Testis (tissue), 3 donors: ENCODE results near the gene ARHGEF9. TPM values are rescaled to one million over a fixed set of nuclear protein-coding genes. Genes with fewer than 3 reads are reported as not detected.

ENCODE experiments used
- DNase-seq: peaks from one replicate; pipeline ENCODE4 v3.0.0-alpha.2; 2019
- H3K27ac ChIP-seq, 2 donors: fragments of 200-600 bp; sonication (generic); one replicate each; pipeline ENCODE4 v1.5.1; 2019
- H3K27me3 ChIP-seq: fragments of 200-600 bp; sonication (generic); one replicate; pipeline ENCODE4 v1.5.1; 2019
- H3K36me3 ChIP-seq: fragments of 200-600 bp; sonication (generic); one replicate; pipeline ENCODE4 v1.5.1; 2017; ENCODE audit warnings: low read depth; ENCODE audit errors: missing control alignments
- H3K4me1 ChIP-seq: fragments of 200-600 bp; sonication (generic); one replicate; pipeline ENCODE4 v1.5.1; 2019
- H3K4me3 ChIP-seq, 2 donors: fragments of 200-600 bp; sonication (generic); one replicate each; pipeline ENCODE4 v1.5.1; 2017 to 2019
- H3K9me3 ChIP-seq: fragments of 200-600 bp; sonication (generic); one replicate; pipeline ENCODE4 v1.5.1; 2017
- POLR2A ChIP-seq: fragments of 450-650 bp; IDR thresholded peaks from one replicate; pipeline ENCODE4 v1.6.1; 2017; ENCODE audit warnings: antibody characterized with exemption, mild to moderate bottlenecking, moderate library complexity
- WGBS, 2 donors: methylation state at CpG; one replicate each; pipeline ENCODE4 v1.1.5; 2018; 5-methylcytosine and 5-hydroxymethylcytosine counted together
- intact Hi-C: fragments of 100-400 bp; cut with DNase I; formaldehyde crosslinking; loops from one replicate; pipeline ENCODE4 v1.15.1; 2023; ENCODE audit warnings: low total_unique reads
- polyA plus RNA-seq: library from polyadenylated mRNA; stranded (reverse); fragments of 350-450 nt; fragmentation: Illumina TruSeq; extraction: RNeasy Lipid Tissue Mini Kit (QIAGEN cat#74804); gene quantifications from one replicate; pipeline ENCODE4 v1.2.3, GENCODE V29; 2014; ENCODE audit warnings: low read depth, low replicate concordance; ENCODE audit not compliant: insufficient read depth
- total RNA-seq, 2 donors: library from RNA; depleted of rRNA; stranded (reverse); fragments of >200 nt; gene quantifications; one replicate each; pipeline ENCODE4 v1.2.3, GENCODE V29; 2016
- TF ChIP-seq, protein P1 (sequence below), 3 experiments: fragments of 450-650 bp in 2 of 3; fragments of 200-600 bp in 1 of 3; sonication (generic) in 1 of 3; IDR thresholded peaks; one replicate each; pipeline ENCODE4 v1.5.1; 2016 to 2019; ENCODE audit warnings: antibody characterized with exemption in 3 of 3, mild to moderate bottlenecking in 2 of 3, moderate library complexity in 1 of 3

ARHGEF9 gene
- total and polyA plus RNA-seq, 3 donors from 2014 or later: 9.6 to 18.1 (median 13.1) TPM

DNA sequence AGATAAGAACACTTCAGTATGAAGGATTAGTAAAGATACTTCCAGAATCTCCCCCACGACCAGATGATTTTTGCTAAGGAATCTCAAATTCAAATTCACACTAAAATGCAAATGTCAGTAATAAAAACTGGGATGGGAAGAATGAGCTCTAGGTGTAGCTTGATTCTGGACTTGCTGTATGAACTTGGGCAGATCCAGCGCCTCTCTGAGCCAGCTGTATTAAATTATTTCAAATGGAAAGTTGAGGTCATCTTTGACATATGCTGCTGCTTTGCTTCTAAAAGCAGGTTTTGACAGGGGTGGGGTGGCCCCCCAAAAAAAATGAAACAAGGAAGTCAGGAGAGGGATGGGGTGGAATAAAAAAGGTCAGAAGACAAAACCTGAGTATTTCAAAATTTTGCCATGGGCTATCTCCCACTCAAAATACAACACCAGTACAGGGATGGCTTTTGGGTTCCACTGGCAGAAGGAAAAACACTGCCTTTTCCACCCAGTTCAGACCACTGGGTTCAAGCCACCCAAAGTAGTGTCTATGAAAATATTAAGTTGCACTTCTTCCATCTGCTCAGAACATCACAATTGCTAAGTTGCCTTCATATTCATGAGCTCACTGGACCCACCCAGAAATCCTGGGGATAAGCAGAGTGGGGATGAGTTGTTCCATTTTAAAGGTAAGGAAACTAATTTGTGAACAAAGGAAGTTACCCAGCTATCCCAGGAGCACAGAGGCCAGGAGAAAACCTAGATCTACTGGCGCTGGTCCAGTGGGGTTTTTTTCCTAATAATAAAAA, 47.7 kb downstream of the ARHGEF9 start:
- H3K4me1 ChIP-seq: no peaks in the 10 kb centered on the region
- DNase-seq: no peak
- 93 to 95% methylated on average over 3 of the region's 3 CpGs for WGBS, 2 donors
- no peak overlapping the region for H3K27ac ChIP-seq
- no peaks in the 10 kb centered on the region for H3K27me3 ChIP-seq
- H3K36me3 ChIP-seq: no peaks in the 10 kb centered on the region
- no peak overlapping the region for H3K4me3 ChIP-seq
- intact Hi-C loops: no loop called here
- no peaks in the 10 kb centered on the region for H3K9me3 ChIP-seq
- TF ChIP-seq, protein P1, sequence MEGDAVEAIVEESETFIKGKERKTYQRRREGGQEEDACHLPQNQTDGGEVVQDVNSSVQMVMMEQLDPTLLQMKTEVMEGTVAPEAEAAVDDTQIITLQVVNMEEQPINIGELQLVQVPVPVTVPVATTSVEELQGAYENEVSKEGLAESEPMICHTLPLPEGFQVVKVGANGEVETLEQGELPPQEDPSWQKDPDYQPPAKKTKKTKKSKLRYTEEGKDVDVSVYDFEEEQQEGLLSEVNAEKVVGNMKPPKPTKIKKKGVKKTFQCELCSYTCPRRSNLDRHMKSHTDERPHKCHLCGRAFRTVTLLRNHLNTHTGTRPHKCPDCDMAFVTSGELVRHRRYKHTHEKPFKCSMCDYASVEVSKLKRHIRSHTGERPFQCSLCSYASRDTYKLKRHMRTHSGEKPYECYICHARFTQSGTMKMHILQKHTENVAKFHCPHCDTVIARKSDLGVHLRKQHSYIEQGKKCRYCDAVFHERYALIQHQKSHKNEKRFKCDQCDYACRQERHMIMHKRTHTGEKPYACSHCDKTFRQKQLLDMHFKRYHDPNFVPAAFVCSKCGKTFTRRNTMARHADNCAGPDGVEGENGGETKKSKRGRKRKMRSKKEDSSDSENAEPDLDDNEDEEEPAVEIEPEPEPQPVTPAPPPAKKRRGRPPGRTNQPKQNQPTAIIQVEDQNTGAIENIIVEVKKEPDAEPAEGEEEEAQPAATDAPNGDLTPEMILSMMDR (IDR thresholded peaks at IDR 0.05): no peak
- TF ChIP-seq POLR2A: no peak

DNA sequence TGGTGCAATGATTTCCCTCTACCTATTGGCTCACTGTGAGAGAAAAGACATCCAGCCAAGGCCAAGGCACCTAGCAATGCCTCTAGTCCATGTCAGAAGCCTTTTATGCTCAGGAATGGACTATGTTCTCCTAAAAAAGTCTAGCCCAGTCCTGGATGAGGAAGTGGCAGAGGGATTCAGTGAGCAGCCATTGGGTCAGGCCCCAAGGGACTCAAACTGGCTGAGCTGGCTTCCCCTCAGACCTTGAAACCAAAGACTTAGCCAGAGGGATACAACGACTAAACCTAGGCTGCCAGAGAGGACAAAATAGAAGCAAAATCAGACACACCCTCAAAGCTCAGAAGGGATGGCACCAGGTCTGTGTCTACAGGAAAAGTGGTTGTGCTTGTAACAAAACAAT, 49.1 kb downstream of the ARHGEF9 start:
- TF ChIP-seq, protein P1 (IDR thresholded peaks at IDR 0.05): no peak
- no peak for TF ChIP-seq POLR2A
- Histone ChIP-seq H3K27ac (no peak overlapping the region), H3K4me3 (no peak overlapping the region), H3K9me3 (no peaks in the 10 kb centered on the region), H3K36me3 (no peaks in the 10 kb centered on the region), H3K27me3 (no peaks in the 10 kb centered on the region), H3K4me1 (no peaks in the 10 kb centered on the region)
- intact Hi-C loops: no loop called here
- 40 to 45% methylated on average over 1 of the region's 1 CpG for WGBS, 2 donors
- DNase-seq: no peak

DNA sequence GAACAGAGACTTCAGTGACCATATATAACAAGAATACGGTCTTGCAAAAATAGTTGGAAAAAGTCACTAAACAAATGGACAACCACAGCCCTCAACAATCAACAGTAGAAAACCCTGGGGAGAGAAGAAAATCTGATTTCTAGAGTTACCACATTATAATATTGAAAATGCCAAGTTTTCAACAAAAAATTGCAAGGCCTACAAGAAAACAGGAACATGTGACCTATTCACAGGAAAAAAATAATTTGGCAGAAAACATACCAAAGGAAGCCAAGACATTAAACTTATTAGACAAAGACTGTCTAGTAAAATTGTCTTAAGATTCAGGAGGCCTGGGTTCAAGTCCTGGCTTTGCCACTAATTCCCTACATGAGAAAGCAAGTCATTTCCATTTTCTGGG, 64.7 kb downstream of the ARHGEF9 start:
- WGBS, 2 donors: 68 to 82% methylated on average over 1 of the region's 1 CpG
- intact Hi-C loops: no loop called here
- H3K9me3 ChIP-seq: no peaks in the 10 kb centered on the region
- H3K27me3 ChIP-seq: no peaks in the 10 kb centered on the region
- H3K4me3 ChIP-seq: no peak overlapping the region
- no peaks in the 10 kb centered on the region for H3K36me3 ChIP-seq
- no peaks in the 10 kb centered on the region for H3K4me1 ChIP-seq
- DNase-seq: no peak
- no peak overlapping the region for H3K27ac ChIP-seq
- TF ChIP-seq POLR2A: no peak
- TF ChIP-seq, protein P1 (IDR thresholded peaks at IDR 0.05): no peak

DNA sequence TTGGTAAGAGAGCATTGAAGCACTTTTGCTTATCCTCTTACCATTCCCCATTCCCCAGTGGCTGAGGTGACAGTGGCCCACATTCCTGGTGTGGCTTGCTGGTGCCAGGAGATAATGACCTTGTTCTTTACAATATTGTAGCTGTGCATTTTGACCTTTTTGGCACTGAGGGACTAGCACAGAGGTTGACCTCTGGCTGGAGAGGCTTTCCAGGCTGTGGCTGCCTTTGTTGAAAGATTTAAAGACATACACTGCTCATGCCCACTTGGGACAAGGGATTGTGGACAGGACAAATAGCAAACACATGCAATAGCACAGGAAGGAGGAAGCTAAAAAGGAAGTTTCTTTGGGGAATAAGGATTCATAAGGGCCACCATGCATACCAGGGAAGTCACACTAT, 65.4 kb downstream of the ARHGEF9 start:
- H3K36me3 ChIP-seq: no peaks in the 10 kb centered on the region
- no peaks in the 10 kb centered on the region for H3K4me1 ChIP-seq
- no peaks in the 10 kb centered on the region for H3K27me3 ChIP-seq
- no peak for DNase-seq
- H3K9me3 ChIP-seq: no peaks in the 10 kb centered on the region
- no peak overlapping the region for H3K27ac ChIP-seq
- TF ChIP-seq POLR2A: no peak
- TF ChIP-seq, protein P1 (IDR thresholded peaks at IDR 0.05): no peak
- intact Hi-C loops: no loop called here
- H3K4me3 ChIP-seq: no peak overlapping the region
